Activated CD4-positive, alpha-beta T cell treated with anti-CD3 and anti-CD28 coated beads for 4 hours (primary cell): ENCODE results near the gene TMEM131.

Experiments used
- DNase-seq, 2 donors: peaks; one replicate each; pipeline ENCODE4 v3.0.0-alpha.2; 2020

TMEM131 gene

GRCh38 chr2:97734061-97735051, 261.4 kb downstream of the TMEM131 start:
- no peak for DNase-seq

GRCh38 chr2:97733341-97734035, 262.3 kb downstream of the TMEM131 start:
- DNase-seq: no peak

GRCh38 chr2:97732436-97733340, 263.1 kb downstream of the TMEM131 start:
- no peak for DNase-seq

- DNase-seq: no peak
Measured at GRCh38 chr2:97731274-97732020, 264.3 kb downstream of the TMEM131 start.

GRCh38 chr2:97730245-97730644, 265.5 kb downstream of the TMEM131 start:
- DNase-seq: no peak

GRCh38 chr2:97728091-97728731, 267.5 kb downstream of the TMEM131 start:
- DNase-seq: no peak

- no peak for DNase-seq
Measured at GRCh38 chr2:97727296-97727695, 268.5 kb downstream of the TMEM131 start.

GRCh38 chr2:97726261-97727064, 269.3 kb downstream of the TMEM131 start:
- DNase-seq: no peak

- no peak for DNase-seq
Measured at GRCh38 chr2:97724946-97725688, 270.6 kb downstream of the TMEM131 start.

GRCh38 chr2:97724501-97724900, 271.2 kb downstream of the TMEM131 start:
- no peak for DNase-seq

- DNase-seq: no peak
Measured at GRCh38 chr2:97724073-97724410, 271.7 kb downstream of the TMEM131 start.

- DNase-seq: no peak
Measured at GRCh38 chr2:97723156-97724072, 272.3 kb downstream of the TMEM131 start.

GRCh38 chr2:97722227-97722626, 273.5 kb downstream of the TMEM131 start:
- no peak for DNase-seq

- DNase-seq: no peak
Measured at GRCh38 chr2:97720746-97721145, 275.0 kb downstream of the TMEM131 start.

- DNase-seq: no peak
Measured at GRCh38 chr2:97719362-97720155, 276.2 kb downstream of the TMEM131 start.

GRCh38 chr2:97718942-97719341, 276.8 kb downstream of the TMEM131 start:
- DNase-seq: peak in 1 of 2 donors; percentile 29

- peak; percentile 64 to 68 for DNase-seq
Measured at GRCh38 chr2:97718051-97718882, 277.5 kb downstream of the TMEM131 start.
